Kidney epithelial cell (primary cell): ENCODE data around the gene NETO2. TPM values are rescaled to one million over a fixed set of nuclear protein-coding genes. Genes with fewer than 3 reads are reported as not detected.

ENCODE experiments used
- DNase-seq: peaks from one replicate; pipeline ENCODE4 v3.0.0-alpha.2; 2010; ENCODE audit warnings: low read depth
- H3K27me3 ChIP-seq: 2 replicates; pipeline ENCODE4 v1.6.0; 2011; ENCODE audit warnings: low read length; ENCODE audit not compliant: control insufficient read depth, insufficient read depth
- H3K36me3 ChIP-seq: 2 replicates; pipeline ENCODE4 v1.5.1; 2011; ENCODE audit warnings: low read length; ENCODE audit not compliant: control insufficient read depth, insufficient read depth
- H3K4me3 ChIP-seq: 2 replicates; pipeline ENCODE4 v1.5.1; 2011; ENCODE audit warnings: low read depth, mild to moderate bottlenecking, control low read depth, low read length
- CTCF ChIP-seq: IDR thresholded peaks from 2 replicates; pipeline ENCODE4 v1.5.1; 2011; ENCODE audit warnings: mild to moderate bottlenecking, moderate library complexity, low read length, control low read depth, inconsistent platforms; ENCODE audit not compliant: insufficient read depth, poor library complexity, severe bottlenecking
- total RNA-seq: library from RNA; depleted of rRNA; stranded (reverse); fragments of >200 nt; gene quantifications from 2 replicates; pipeline ENCODE4 v1.2.3, GENCODE V29; 2015

NETO2 gene
- total RNA-seq, 1 donor from 2014 or later: 41.9 TPM

DNA sequence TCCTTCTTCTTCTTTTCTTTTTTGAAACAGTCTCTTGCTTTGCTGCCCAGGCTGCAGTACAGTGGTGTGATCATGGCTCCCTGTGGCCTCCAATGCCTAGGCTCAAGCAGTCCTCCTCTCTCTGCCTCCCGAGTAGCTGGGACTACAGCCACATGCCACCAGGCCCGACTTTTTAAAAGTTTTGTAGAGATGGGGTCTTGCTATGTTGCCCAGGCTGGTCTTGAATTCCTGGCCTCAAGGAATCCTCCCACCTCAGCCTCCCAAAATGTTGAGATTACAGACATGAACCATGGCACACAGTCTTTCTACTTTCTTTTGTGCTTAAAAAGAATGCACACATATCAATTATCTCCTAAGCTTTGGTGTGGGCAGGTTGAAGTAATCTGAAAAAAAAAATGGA, 109.3 kb downstream of the NETO2 start:
- TF ChIP-seq CTCF: no peak
- H3K36me3 ChIP-seq: no peaks in the 10 kb centered on the region
- H3K4me3 ChIP-seq: no peak overlapping the region
- H3K27me3 ChIP-seq: no peaks in the 10 kb centered on the region
- no peak for DNase-seq

DNA sequence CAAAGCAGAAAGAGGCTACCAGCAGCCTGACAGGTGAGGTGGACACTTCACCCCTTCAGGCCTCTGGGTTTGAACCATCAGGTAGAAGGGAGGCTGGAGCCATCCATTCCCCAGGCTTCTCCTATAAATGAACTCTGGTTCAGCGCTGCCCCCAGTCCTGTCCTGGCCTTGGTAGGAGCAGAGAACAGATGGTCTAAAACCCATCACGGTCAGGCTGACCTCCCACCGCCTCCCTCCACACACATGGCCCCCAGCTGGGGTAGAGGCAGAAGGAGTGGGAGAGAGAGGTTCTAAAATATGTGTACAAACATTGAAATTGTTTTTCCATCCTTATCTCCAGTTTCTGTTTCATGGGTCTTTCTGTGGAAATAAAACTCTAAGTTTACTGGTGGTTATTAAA, 110.6 kb downstream of the NETO2 start:
- H3K4me3 ChIP-seq: no peak overlapping the region
- no peaks in the 10 kb centered on the region for H3K27me3 ChIP-seq
- TF ChIP-seq CTCF: no peak
- DNase-seq: no peak
- no peaks in the 10 kb centered on the region for H3K36me3 ChIP-seq

GRCh38 chr16:47029724-47030123, 114.0 kb downstream of the NETO2 start:
- Histone ChIP-seq H3K27me3 (no peaks in the 10 kb centered on the region), H3K4me3 (no peak overlapping the region), H3K36me3 (no peaks in the 10 kb centered on the region)
- TF ChIP-seq CTCF: no peak
- DNase-seq: no peak

DNA sequence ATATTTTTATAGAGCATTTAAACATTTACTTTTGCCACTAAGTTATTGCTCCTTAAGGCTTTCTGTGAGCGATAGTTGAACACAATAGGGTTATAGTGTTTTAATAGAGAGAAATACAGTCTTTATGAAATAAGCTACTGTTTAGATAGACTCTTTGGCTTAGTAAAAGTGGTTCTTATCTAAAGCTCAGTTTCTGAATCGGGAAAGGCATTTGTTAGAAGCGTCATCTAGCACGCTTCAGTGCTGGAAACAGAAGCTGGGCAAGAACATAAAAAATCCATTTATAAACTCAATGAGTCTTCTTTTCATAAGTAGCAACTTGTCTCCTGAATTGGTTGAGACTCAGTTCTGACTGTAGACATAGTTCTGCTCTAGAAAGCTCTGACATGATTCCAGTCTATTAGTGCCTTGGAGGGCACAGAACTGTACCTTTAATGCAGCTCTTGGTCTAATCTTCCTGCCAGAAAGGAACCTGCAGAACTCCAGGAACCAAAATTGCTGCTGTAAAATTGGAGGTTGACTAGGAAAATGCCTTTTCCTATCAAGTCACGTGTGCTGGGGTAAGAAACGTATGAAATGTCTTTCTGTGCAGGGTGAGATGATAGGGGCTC, 114.9 kb downstream of the NETO2 start:
- no peaks in the 10 kb centered on the region for H3K27me3 ChIP-seq
- H3K36me3 ChIP-seq: no peaks in the 10 kb centered on the region
- no peak overlapping the region for H3K4me3 ChIP-seq
- TF ChIP-seq CTCF: no peak
- DNase-seq: no peak

Other genes starting within 250 kb of the NETO2 start
- 68.4 and 81.9 TPM in 2 replicates for gene DNAJA2, start 170.3 kb downstream of the NETO2 start, total RNA-seq